Ectodermal cell (in vitro differentiated cells): Measurements from ENCODE around the gene MCTP1.

ENCODE experiments used
- H3K27ac ChIP-seq: 2 replicates; pipeline ENCODE4 v1.7.0; 2013; ENCODE audit warnings: mild to moderate bottlenecking, low read depth, low read length; ENCODE audit not compliant: insufficient read depth, poor library complexity, severe bottlenecking
- H3K27me3 ChIP-seq: 2 replicates; pipeline ENCODE4 v1.7.0; 2013; ENCODE audit warnings: mild to moderate bottlenecking, low read length; ENCODE audit not compliant: insufficient read depth, control insufficient read depth, poor library complexity, severe bottlenecking
- H3K36me3 ChIP-seq: one replicate; pipeline ENCODE4 v1.7.0; 2013; ENCODE audit warnings: low read length; ENCODE audit not compliant: control insufficient read depth, insufficient read depth
- H3K4me1 ChIP-seq: one replicate; pipeline ENCODE4 v1.7.0; 2013; ENCODE audit warnings: low read length; ENCODE audit not compliant: control insufficient read depth, insufficient read depth
- H3K4me3 ChIP-seq: 2 replicates; pipeline ENCODE4 v1.7.0; 2013; ENCODE audit warnings: low read depth, low read length, control low read depth; ENCODE audit not compliant: insufficient read depth
- H3K9me3 ChIP-seq: 2 replicates; pipeline ENCODE4 v1.7.0; 2013; ENCODE audit warnings: mild to moderate bottlenecking, low read length, moderate library complexity; ENCODE audit not compliant: control insufficient read depth
- WGBS, 2 experiments: methylation state at CpG; one replicate each; pipeline ENCODE4 v1.1.7; 2013; ENCODE audit warnings: missing lambda C conversion rate in 2 of 2; 5-methylcytosine and 5-hydroxymethylcytosine counted together

Gene MCTP1

GRCh38 chr5:94906750-94907149 is 378.1 kb downstream of the MCTP1 start:
- no peak overlapping the region for H3K4me3 ChIP-seq
- no peaks in the 10 kb centered on the region for H3K9me3 ChIP-seq
- H3K27me3 ChIP-seq: no peaks in the 10 kb centered on the region
- no peak overlapping the region for H3K27ac ChIP-seq
- H3K4me1 ChIP-seq: no peaks in the 10 kb centered on the region
- H3K36me3 ChIP-seq: no peaks in the 10 kb centered on the region

- Histone ChIP-seq H3K4me3 (no peak overlapping the region), H3K27ac (no peak overlapping the region), H3K27me3 (no peaks in the 10 kb centered on the region), H3K9me3 (no peaks in the 10 kb centered on the region), H3K4me1 (no peaks in the 10 kb centered on the region), H3K36me3 (no peaks in the 10 kb centered on the region)
- 61% methylated on average over 3 of the region's 3 CpGs; no CpG with 5 or more reads in 1 of the 2 experiments for WGBS, 2 experiments
Measured at GRCh38 chr5:94903726-94904125, 381.2 kb downstream of the MCTP1 start.

GRCh38 chr5:94901191-94901979 is 383.5 kb downstream of the MCTP1 start:
- Histone ChIP-seq H3K4me1 (no peaks in the 10 kb centered on the region), H3K4me3 (no peak overlapping the region), H3K27ac (no peak overlapping the region), H3K27me3 (no peaks in the 10 kb centered on the region), H3K36me3 (no peaks in the 10 kb centered on the region), H3K9me3 (no peaks in the 10 kb centered on the region)
- 90 to 94% methylated on average over 3 to 5 of the region's 5 CpGs for WGBS, 2 experiments

GRCh38 chr5:94900006-94900505 is 384.8 kb downstream of the MCTP1 start:
- Histone ChIP-seq H3K4me1 (no peaks in the 10 kb centered on the region), H3K4me3 (no peak overlapping the region), H3K27ac (no peak overlapping the region), H3K36me3 (no peaks in the 10 kb centered on the region), H3K27me3 (no peaks in the 10 kb centered on the region), H3K9me3 (no peaks in the 10 kb centered on the region)
- WGBS, 2 experiments: 89 to 94% methylated on average over 3 of the region's 3 CpGs

- Histone ChIP-seq H3K9me3 (no peaks in the 10 kb centered on the region), H3K36me3 (no peaks in the 10 kb centered on the region), H3K27me3 (no peaks in the 10 kb centered on the region), H3K27ac (no peak overlapping the region), H3K4me3 (no peak overlapping the region), H3K4me1 (no peaks in the 10 kb centered on the region)
- 25 to 67% methylated on average over 2 to 5 of the region's 5 CpGs for WGBS, 2 experiments
Measured at GRCh38 chr5:94893412-94894135, 391.3 kb downstream of the MCTP1 start.

- WGBS, 2 experiments: 95 to 98% methylated on average over 8 to 9 of the region's 9 CpGs
- Histone ChIP-seq H3K4me3 (no peak overlapping the region), H3K4me1 (no peaks in the 10 kb centered on the region), H3K36me3 (no peaks in the 10 kb centered on the region), H3K27me3 (no peaks in the 10 kb centered on the region), H3K9me3 (no peaks in the 10 kb centered on the region), H3K27ac (no peak overlapping the region)
Measured at GRCh38 chr5:94891972-94892371, 392.9 kb downstream of the MCTP1 start.

GRCh38 chr5:94891565-94891964 is 393.3 kb downstream of the MCTP1 start:
- 100% methylated on average over 2 to 3 of the region's 5 CpGs for WGBS, 2 experiments
- no peak overlapping the region for H3K4me3 ChIP-seq
- H3K4me1 ChIP-seq: no peaks in the 10 kb centered on the region
- H3K9me3 ChIP-seq: no peaks in the 10 kb centered on the region
- no peaks in the 10 kb centered on the region for H3K36me3 ChIP-seq
- no peak overlapping the region for H3K27ac ChIP-seq
- H3K27me3 ChIP-seq: no peaks in the 10 kb centered on the region

- WGBS, 2 experiments: 91 to 100% methylated on average over 3 of the region's 4 CpGs
- no peaks in the 10 kb centered on the region for H3K9me3 ChIP-seq
- H3K36me3 ChIP-seq: no peaks in the 10 kb centered on the region
- no peak overlapping the region for H3K27ac ChIP-seq
- H3K4me3 ChIP-seq: no peak overlapping the region
- H3K4me1 ChIP-seq: no peaks in the 10 kb centered on the region
- H3K27me3 ChIP-seq: no peaks in the 10 kb centered on the region
Measured at GRCh38 chr5:94890907-94891306, 394.0 kb downstream of the MCTP1 start.

GRCh38 chr5:94888674-94889073 is 396.2 kb downstream of the MCTP1 start:
- no peaks in the 10 kb centered on the region for H3K4me1 ChIP-seq

GRCh38 chr5:94885931-94886330 is 399.0 kb downstream of the MCTP1 start:
- H3K4me3 ChIP-seq: no peak overlapping the region
- no peaks in the 10 kb centered on the region for H3K9me3 ChIP-seq
- H3K36me3 ChIP-seq: no peaks in the 10 kb centered on the region
- H3K27me3 ChIP-seq: no peaks in the 10 kb centered on the region
- no peaks in the 10 kb centered on the region for H3K4me1 ChIP-seq
- WGBS, 2 experiments: 93 to 97% methylated on average over 2 of the region's 2 CpGs
- no peak overlapping the region for H3K27ac ChIP-seq

More at GRCh38 chr5:94888674-94889073, 396.2 kb downstream of the MCTP1 start:
- Histone ChIP-seq H3K27ac (no peak overlapping the region), H3K9me3 (no peaks in the 10 kb centered on the region), H3K27me3 (no peaks in the 10 kb centered on the region), H3K4me3 (no peak overlapping the region), H3K36me3 (no peaks in the 10 kb centered on the region)
- WGBS, 2 experiments: 91 to 98% methylated on average over 3 of the region's 3 CpGs
